Measurements from ENCODE around the gene CYP4V2.

Gene CYP4V2

GRCh38 chr4:186191200-186192065 lies at the start of gene CYP4V2:
TSS of gene CYP4V2 (plus strand) at chr4:186191567. CDS start at chr4:186191824, 257 bp downstream.
- peak; percentile 66 to 85 (median 79) for DNase-seq

- DNase-seq: peak in 1 of 4 experiments; percentile 1
Observed at GRCh38 chr4:186144198-186144945, 47.0 kb upstream of the CYP4V2 start.

DNA sequence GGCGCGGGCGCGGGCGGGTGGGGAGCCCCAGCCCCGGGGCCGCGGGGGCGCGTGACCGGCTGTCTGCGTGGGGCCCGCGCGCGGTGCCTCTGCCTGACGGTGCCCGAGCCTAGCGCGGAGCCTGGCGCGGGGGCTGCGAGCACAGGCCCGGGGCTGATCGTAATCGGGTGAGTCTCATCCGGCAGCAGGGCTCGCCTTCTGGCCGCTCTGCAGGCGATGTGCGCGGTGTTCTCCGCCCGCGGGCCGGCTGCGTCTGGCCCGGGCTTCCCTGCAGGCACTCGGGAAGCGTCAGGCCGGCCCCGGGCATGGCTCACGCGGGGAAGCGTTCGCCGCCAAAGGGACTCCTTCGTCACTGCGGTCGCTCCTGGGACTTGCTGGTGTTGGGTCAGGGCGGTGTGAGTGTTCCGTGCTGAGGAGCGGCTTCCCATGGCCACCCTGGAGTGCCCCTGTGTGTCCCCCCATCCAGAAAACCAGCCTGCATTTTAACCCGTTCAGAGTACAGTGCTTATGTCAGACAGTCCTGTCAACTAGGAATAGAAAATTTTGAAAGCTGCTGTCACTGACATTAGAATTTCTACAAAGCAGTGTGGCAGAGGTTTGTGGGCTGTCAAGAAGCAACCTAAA lies 46.3 kb upstream of the CYP4V2 start:
- no peak for DNase-seq

GRCh38 chr4:186146458-186146857 lies 44.9 kb upstream of the CYP4V2 start:
- no peak for DNase-seq

- no peak for DNase-seq
Observed at GRCh38 chr4:186148336-186148975, 42.9 kb upstream of the CYP4V2 start.

GRCh38 chr4:186149872-186150271 lies 41.5 kb upstream of the CYP4V2 start:
- DNase-seq: no peak

- no peak for DNase-seq
Observed at GRCh38 chr4:186150926-186151325, 40.4 kb upstream of the CYP4V2 start.

- DNase-seq: no peak
Observed at GRCh38 chr4:186151499-186151898, 39.9 kb upstream of the CYP4V2 start.

- no peak for DNase-seq
Observed at GRCh38 chr4:186158021-186158813, 33.1 kb upstream of the CYP4V2 start.

- no peak for DNase-seq
Observed at GRCh38 chr4:186158966-186159365, 32.4 kb upstream of the CYP4V2 start.

DNA sequence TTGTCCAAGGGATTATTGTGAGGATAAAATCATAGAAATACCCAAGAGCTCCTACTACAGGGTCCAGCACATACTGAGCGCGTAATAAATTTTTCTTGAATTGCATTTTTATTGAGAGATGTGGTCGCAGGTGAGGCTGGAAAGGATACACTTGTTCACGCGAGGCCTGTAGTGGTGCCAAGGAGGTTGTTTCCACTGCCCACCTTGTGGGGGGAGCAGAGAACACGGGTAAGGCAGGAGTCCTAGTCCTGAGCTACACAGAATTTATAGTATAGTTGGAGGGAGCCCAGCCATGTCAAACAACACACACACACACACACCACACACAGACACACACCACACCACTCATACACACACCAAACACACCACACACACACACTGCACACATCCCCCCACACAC lies 31.8 kb upstream of the CYP4V2 start:
- DNase-seq: no peak

GRCh38 chr4:186161138-186161537 lies 30.2 kb upstream of the CYP4V2 start:
- DNase-seq: no peak

DNA sequence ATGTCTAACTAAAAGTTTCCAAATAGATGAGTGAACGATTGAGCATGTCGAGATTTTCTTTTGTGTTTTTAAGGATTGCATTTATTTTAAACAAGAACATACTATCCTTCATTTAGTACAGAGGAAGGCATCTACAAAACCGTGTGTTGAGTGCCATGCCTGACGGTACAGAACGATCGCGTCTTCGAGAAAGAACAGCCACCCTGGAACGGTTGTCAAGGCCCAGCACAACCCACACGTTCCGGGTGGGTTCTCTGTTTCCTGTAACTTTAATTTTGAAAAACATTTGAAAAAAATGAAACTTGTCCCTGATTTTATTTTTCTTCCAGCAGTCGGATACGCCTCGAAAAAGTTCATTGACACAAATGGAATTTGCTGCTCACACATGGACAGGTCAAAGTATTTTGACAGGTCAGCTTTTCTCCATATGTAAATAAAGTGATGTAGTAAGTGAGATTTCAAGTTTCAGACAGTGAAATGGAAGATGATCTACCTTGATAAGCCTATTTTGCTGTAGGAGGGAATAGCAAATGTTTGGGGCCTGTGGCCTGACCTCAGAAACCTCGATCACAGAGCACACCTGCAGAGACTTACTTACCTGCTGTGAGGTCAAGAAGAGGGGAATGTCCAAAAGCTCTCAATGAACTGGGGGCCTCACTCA lies 24.4 kb upstream of the CYP4V2 start:
- DNase-seq: no peak

DNA sequence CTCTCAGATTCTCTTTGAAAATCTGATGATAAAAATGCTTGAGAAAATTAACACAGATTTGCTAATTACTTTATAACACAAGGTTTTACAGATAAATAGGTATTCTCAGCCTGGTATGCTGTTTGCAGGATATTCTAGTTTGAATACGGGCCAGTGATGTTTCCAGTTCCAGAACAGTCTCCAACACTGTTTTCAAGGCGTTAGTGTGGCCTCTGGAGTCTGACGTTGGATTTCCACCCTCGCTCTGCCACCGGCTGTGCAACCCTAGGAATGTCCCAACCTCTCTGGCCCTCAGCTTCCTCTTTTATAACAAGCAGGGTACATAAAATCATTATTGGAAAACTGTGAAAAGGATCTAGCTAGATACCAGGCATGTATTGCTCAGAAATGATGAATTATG lies 23.8 kb upstream of the CYP4V2 start:
- DNase-seq: no peak

GRCh38 chr4:186168750-186169149 lies 22.6 kb upstream of the CYP4V2 start:
- no peak for DNase-seq

- DNase-seq: no peak
Observed at GRCh38 chr4:186169333-186169944, 21.9 kb upstream of the CYP4V2 start.

DNA sequence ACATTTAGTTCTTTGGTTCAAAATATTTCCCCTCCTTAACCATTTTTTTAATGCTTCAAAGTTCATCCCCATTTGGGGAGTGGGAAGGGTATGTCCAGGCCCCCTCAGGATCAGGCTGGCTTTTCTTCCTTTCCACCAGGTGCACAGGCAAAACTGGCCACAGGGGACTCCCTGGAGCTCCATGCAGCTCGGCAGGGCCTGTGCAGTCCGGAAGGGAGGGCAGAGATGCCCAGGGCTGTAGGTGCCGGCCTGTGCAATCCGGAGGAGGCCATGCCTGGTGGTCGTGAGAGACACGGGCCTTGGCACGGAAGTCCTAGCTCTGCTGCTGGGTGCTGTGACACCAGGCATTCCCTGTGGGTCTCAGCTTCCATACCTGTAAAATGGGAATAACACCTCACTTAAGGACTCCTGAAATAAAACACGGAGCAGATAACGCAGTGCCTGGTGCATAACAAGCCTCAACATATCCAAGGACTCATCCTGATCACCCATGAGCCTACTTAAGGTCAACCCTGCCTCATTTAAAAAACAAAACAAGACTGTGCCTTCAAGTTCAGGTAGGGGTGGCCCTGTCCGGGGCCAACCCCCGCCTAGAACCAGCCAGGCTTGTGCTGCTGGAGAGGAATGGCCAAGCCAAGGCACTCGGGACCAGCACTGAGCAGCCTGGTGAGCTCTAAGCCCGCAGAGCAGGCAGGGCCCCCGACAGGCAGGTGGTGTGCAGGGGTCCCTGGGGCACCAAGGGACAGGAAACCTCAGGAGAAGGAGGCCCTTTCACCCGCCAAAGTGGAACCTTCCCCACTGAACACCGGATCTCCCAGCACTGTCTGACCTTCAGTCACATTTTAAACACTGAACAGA lies 21.2 kb upstream of the CYP4V2 start:
- DNase-seq: no peak

- no peak for DNase-seq
Observed at GRCh38 chr4:186170966-186171365, 20.4 kb upstream of the CYP4V2 start.

DNA sequence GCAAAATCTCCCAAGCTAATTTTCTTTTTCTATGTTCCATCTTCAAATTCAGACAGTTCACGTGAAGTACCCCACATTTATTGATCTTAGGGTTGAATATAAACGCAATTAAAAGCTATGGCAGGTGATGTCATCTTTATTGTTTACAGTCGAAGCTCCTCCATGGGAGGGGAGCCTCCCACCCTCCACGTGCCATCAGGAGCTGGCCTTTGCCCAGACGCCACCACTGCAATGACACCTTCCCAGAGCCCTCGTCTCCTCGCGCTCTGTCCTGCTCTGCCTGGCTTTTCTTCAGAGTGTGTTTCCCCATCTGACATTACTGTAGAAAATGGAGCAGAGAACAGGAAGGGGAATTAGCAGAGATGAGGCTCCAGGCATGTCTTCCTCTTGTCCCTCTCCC lies 18.8 kb upstream of the CYP4V2 start:
- DNase-seq: no peak

GRCh38 chr4:186188107-186188506 lies 3.3 kb upstream of the CYP4V2 start:
- DNase-seq: no peak

All from activated CD4-positive, CD25-positive, alpha-beta regulatory T cell (primary cell).